Erythroblast (primary cell): ENCODE measurements around the gene TNNI3K.

Experiments used
- GATA1 ChIP-seq: IDR thresholded peaks from 2 replicates; pipeline ENCODE4 v1.6.1; 2011; ENCODE audit warnings: low read depth, mild to moderate bottlenecking, control low read depth, low read length, moderate library complexity
- POLR2A ChIP-seq: IDR thresholded peaks from 2 replicates; pipeline ENCODE4 v1.6.1; 2011; ENCODE audit warnings: mild to moderate bottlenecking, low read length

DNA sequence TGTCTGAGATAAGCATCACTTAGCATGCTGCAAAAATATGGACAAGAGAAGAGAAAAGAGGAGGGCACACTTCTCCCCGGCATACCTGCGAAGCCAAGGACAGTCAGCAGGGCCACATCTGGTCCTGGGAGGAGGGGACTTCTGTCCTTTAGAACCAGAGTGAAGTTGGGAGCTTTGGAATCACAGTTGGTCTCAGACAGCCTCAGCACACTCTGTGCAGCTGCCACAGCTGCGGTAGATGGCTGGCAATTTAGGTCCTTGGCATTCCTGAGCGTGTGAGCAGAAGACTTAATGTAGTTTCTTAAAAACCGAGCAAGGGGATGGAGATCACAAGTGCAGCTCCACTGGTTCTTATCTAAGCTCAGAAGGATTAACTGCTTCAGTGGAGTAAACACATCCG is 244.9 kb downstream of the TNNI3K start:
- TF ChIP-seq POLR2A (no peak), GATA1 (no peak)
